GM18505 (cell line): ENCODE results near the gene MAGI1.
"Not testable (repeated sequence)": the region's sequence is repeated elsewhere in the genome, so short reads cannot be mapped to it uniquely, and the experiment has no call there.

Experiments used
- ATAC-seq: cut with Tn5 transposase; IDR thresholded peaks from one replicate; pipeline ENCODE4 v1.9.1; 2021; ENCODE audit not compliant: unreplicated experiment
- POLR2A ChIP-seq: IDR thresholded peaks from 4 replicates; pipeline ENCODE4 v1.6.1; 2011; ENCODE audit warnings: borderline replicate concordance; ENCODE audit not compliant: insufficient read depth, insufficient read length; ENCODE audit errors: extremely low read depth

Gene MAGI1

GRCh38 chr3:65540666-65541065 lies 498.1 kb downstream of the MAGI1 start:
- no peak for TF ChIP-seq POLR2A
- no peak for ATAC-seq

- TF ChIP-seq POLR2A = no peak
- no peak for ATAC-seq
These were observed 499.1 kb downstream of the MAGI1 start for GRCh38 chr3:65539616-65540015.

- no peak for TF ChIP-seq POLR2A
- no peak for ATAC-seq
These were observed 500.6 kb downstream of the MAGI1 start for GRCh38 chr3:65538101-65538500.

- ATAC-seq = no peak
- TF ChIP-seq POLR2A = no peak
These were observed 501.6 kb downstream of the MAGI1 start for GRCh38 chr3:65537109-65537508.

GRCh38 chr3:65535260-65535659 lies 503.5 kb downstream of the MAGI1 start:
- no peak for TF ChIP-seq POLR2A
- no peak for ATAC-seq

GRCh38 chr3:65534805-65535204 lies 503.9 kb downstream of the MAGI1 start:
- no peak for TF ChIP-seq POLR2A
- no peak for ATAC-seq

- TF ChIP-seq POLR2A = no peak
- no peak for ATAC-seq
These were observed 506.0 kb downstream of the MAGI1 start for GRCh38 chr3:65532749-65533148.

GRCh38 chr3:65532215-65532614 lies 506.5 kb downstream of the MAGI1 start:
- no peak for TF ChIP-seq POLR2A
- ATAC-seq = no peak

GRCh38 chr3:65531499-65531898 lies 507.2 kb downstream of the MAGI1 start:
- no peak for ATAC-seq
- TF ChIP-seq POLR2A = no peak

- ATAC-seq = no peak
- TF ChIP-seq POLR2A = no peak
These were observed 512.1 kb downstream of the MAGI1 start for GRCh38 chr3:65526656-65527055.

- ATAC-seq = no peak
- TF ChIP-seq POLR2A = no peak
These were observed 514.1 kb downstream of the MAGI1 start for GRCh38 chr3:65524584-65524983.

- no peak for ATAC-seq
- no peak for TF ChIP-seq POLR2A
These were observed 514.8 kb downstream of the MAGI1 start for GRCh38 chr3:65523878-65524277.

GRCh38 chr3:65521032-65521431 lies 517.7 kb downstream of the MAGI1 start:
- no peak for TF ChIP-seq POLR2A
- ATAC-seq = no peak

GRCh38 chr3:65516998-65517397 lies 521.7 kb downstream of the MAGI1 start:
- no peak for TF ChIP-seq POLR2A
- no peak for ATAC-seq

- ATAC-seq = not testable (repeated sequence)
These were observed 524.4 kb downstream of the MAGI1 start for GRCh38 chr3:65514317-65514716.

- ATAC-seq = not testable (repeated sequence)
These were observed 529.3 kb downstream of the MAGI1 start for GRCh38 chr3:65509423-65509794.
